Measurements from ENCODE around the gene LRRC58. TPM values are rescaled to one million over a fixed set of nuclear protein-coding genes. Genes with fewer than 3 reads are reported as not detected.
"Not testable (repeated sequence)": the region's sequence is repeated elsewhere in the genome, so short reads cannot be mapped to it uniquely, and the experiment has no call there.

The LRRC58 gene
- total and polyA plus RNA-seq, 8 donors = 4.6 to 40.4 (median 12.9) TPM

DNA sequence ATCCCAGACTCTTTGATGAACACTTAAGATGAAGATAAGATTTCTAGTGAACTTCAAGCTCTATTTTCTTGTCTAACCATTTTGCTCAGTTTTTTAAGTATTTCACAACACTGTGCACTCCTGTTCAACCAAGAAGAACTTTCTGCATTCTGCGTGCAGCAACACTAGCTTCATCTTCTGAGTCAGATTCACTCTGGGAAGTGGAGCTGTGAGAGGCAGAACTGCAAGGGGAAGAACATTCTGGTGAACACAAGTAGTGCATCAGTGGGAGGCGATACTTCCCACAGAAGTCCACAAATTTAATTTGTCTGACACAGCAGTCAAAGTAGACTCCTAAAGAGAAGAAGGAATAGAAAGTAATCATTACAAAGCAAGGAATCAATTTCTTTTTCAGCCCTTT, 18.1 kb downstream of the LRRC58 start:
- H3K9me3 ChIP-seq = no peaks in the 10 kb centered on the region
- DNase-seq = no peak
- no peak overlapping the region for H3K4me3 ChIP-seq
- TF ChIP-seq POLR2A (IDR thresholded peaks at IDR 0.05) (no peak), POLR2AphosphoS5 (IDR thresholded peaks at IDR 0.05) (no peak), EP300 (IDR thresholded peaks at IDR 0.05) (no peak)
- TF ChIP-seq, protein P1, sequence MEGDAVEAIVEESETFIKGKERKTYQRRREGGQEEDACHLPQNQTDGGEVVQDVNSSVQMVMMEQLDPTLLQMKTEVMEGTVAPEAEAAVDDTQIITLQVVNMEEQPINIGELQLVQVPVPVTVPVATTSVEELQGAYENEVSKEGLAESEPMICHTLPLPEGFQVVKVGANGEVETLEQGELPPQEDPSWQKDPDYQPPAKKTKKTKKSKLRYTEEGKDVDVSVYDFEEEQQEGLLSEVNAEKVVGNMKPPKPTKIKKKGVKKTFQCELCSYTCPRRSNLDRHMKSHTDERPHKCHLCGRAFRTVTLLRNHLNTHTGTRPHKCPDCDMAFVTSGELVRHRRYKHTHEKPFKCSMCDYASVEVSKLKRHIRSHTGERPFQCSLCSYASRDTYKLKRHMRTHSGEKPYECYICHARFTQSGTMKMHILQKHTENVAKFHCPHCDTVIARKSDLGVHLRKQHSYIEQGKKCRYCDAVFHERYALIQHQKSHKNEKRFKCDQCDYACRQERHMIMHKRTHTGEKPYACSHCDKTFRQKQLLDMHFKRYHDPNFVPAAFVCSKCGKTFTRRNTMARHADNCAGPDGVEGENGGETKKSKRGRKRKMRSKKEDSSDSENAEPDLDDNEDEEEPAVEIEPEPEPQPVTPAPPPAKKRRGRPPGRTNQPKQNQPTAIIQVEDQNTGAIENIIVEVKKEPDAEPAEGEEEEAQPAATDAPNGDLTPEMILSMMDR (IDR thresholded peaks at IDR 0.05) = no peak
- no peaks in the 10 kb centered on the region for H3K4me1 ChIP-seq
- H3K36me3 ChIP-seq = peaks cover 32 to 78% (median 73%) of the 10 kb centered on the region in 4 donors
- intact Hi-C loops (cut with DNase I; ENCODE audit: low total_unique reads) = no loop called here
- WGBS, 5 donors = 91 to 97% (median 95%) methylated on average over 2 of the region's 2 CpGs
- H3K27me3 ChIP-seq = no peaks in the 10 kb centered on the region
- no peak overlapping the region for H3K27ac ChIP-seq

DNA sequence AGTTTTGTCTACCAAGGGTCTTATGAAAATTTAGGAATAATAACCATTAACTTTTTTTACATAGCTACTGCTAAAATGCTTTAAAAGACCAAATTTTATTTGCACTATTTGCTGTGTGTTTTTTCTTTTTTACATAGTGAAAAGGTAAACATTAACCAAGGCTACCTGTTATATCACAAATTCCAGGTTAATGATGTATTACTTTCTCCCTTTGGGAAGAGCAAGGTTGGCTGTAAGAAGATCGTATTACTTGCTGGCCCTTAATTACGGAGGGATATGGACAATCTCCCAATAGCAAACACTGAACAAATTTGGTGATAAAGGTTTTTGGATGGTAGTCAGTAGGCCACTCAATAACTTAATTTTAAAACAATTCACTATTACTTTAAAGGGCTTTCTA, 22.4 kb downstream of the LRRC58 start:
- H3K27me3 ChIP-seq = no peaks in the 10 kb centered on the region
- no peak overlapping the region for H3K27ac ChIP-seq
- 69 to 91% (median 70%) methylated on average over 2 of the region's 2 CpGs for WGBS, 5 donors
- no peak for TF ChIP-seq POLR2AphosphoS5 (IDR thresholded peaks at IDR 0.05)
- TF ChIP-seq EP300 (IDR thresholded peaks at IDR 0.05) = no peak
- TF ChIP-seq, protein P1 (IDR thresholded peaks at IDR 0.05) = no peak
- peaks cover 15 to 69% (median 66%) of the 10 kb centered on the region in 4 donors for H3K36me3 ChIP-seq
- H3K4me3 ChIP-seq = no peak overlapping the region
- no peaks in the 10 kb centered on the region for H3K4me1 ChIP-seq
- intact Hi-C loops (cut with DNase I; ENCODE audit: low total_unique reads) = no loop called here
- H3K9me3 ChIP-seq = no peaks in the 10 kb centered on the region
- DNase-seq = no peak

DNA sequence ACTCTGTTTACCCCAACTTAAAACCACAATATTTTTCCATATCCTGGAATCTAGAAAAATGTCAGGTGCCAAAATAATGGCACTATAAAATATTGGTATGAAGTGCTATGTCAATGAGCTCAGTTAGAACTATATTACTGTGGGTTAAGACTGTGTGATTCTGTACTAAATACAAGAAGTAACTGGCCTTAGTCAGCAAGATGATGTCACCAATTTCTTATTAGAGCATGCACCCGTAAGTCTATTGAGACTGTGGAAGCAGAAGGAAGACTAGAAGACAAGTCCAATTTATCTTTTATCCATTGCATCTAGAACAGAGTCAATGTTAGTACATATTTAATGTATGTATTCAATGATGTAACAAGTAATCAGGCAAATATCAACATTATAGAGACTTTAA, 25.0 kb downstream of the LRRC58 start:
- intact Hi-C loops (cut with DNase I; ENCODE audit: low total_unique reads) = no loop called here
- H3K36me3 ChIP-seq = peaks cover 2 to 46% (median 42%) of the 10 kb centered on the region in 4 donors
- H3K9me3 ChIP-seq = peaks cover 0 to 3% (median 0%) of the 10 kb centered on the region in 4 donors
- H3K4me1 ChIP-seq = no peaks in the 10 kb centered on the region
- no peak overlapping the region for H3K27ac ChIP-seq
- H3K27me3 ChIP-seq = no peaks in the 10 kb centered on the region
- no peak overlapping the region for H3K4me3 ChIP-seq
- TF ChIP-seq, protein P1 (IDR thresholded peaks at IDR 0.05) = no peak
- TF ChIP-seq POLR2A (IDR thresholded peaks at IDR 0.05) (no peak), EP300 (IDR thresholded peaks at IDR 0.05) (no peak), POLR2AphosphoS5 (IDR thresholded peaks at IDR 0.05) (no peak)
- no peak for DNase-seq
- WGBS, 5 donors = 63 to 91% (median 77%) methylated on average over 1 of the region's 1 CpG

DNA sequence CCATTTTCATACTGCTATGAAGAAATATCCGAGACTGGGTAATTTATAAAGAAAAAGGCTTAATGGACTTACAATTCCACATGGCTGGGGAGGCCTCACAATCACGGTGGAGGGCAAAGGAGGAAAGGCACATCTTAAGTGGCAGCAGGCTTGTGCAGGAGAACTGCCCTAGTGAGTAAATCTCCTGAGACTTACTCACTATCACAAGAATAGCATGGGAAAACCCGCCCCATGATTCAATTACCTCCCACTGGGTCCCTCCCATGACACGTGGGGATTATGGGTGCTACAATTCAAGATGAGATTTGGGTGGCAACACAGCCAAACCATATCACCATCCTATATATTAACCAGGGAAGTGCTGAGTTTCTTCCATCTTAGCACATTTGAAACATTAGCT, 25.4 kb downstream of the LRRC58 start:
- H3K36me3 ChIP-seq = peaks cover 2 to 42% (median 39%) of the 10 kb centered on the region in 4 donors
- H3K27me3 ChIP-seq; H3K4me3 ChIP-seq; H3K4me1 ChIP-seq; intact Hi-C loops (cut with DNase I; ENCODE audit: low total_unique reads); H3K9me3 ChIP-seq; H3K27ac ChIP-seq; DNase-seq: not testable (repeated sequence)
- WGBS, 5 donors = 87 to 89% (median 88%) methylated on average over 4 of the region's 4 CpGs

DNA sequence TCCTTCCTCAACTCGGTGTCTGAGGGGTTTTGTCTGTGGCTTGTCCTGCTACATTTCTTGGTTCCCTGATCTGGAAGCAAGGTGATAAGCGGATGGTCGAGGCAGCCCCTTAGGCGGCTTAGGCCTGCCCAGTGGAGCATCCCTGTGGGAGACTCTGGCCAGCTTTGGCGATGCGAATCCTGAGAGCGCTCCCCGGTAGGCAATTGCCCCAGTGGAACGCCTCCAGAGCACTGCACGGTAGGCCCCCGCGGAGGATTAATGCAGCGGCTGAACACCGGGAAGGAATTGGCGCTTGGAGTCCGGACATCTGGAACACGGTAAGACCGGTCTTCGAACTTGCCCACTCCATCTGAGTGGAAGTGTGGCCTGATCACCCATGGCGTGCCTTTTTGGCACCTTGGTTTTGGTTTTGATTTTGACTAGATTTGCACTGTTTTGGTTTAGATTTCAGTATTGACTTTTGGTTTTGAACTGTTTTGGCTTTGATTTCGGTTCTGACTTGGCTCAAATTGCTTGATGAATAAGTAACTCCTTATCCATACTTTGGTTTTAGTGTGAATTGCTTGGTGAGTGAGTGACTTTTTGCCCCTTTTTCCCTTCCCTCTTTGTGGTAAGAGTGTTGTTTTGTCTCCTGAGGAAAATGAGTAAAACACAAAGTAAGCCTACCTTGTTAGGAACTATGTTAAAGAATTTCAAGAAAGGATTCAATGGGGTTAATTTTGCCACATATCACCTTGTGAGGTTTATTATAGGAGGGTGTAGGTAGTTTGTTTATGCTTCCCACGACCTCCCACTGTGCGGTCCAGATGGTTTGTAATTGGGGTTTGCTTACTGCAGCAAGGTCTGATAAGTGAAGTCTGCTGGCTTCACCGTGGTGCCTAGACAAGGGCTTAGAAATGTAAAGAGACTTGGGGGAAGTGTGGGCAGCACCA, 37.0 kb downstream of the LRRC58 start:
- H3K4me3 ChIP-seq = no peak overlapping the region
- no peak overlapping the region for H3K27ac ChIP-seq
- no peak for DNase-seq
- intact Hi-C loops (cut with DNase I; ENCODE audit: low total_unique reads) = no loop called here
- H3K36me3 ChIP-seq = no peaks in the 10 kb centered on the region
- WGBS, 5 donors = 91 to 95% (median 94%) methylated on average over 24 of the region's 24 CpGs
- no peaks in the 10 kb centered on the region for H3K27me3 ChIP-seq
- no peak for TF ChIP-seq POLR2AphosphoS5 (IDR thresholded peaks at IDR 0.05)
- H3K9me3 ChIP-seq = peaks cover 3 to 11% (median 6%) of the 10 kb centered on the region in 4 donors
- H3K4me1 ChIP-seq = no peaks in the 10 kb centered on the region

All from stomach (tissue), 9 donors.